ENCODE results near the gene FAM209A. TPM values are rescaled to one million over a fixed set of nuclear protein-coding genes. Genes with fewer than 3 reads are reported as not detected.

Gene FAM209A
- polyA plus RNA-seq, 3 donors: 0.19 to 3.6 TPM; not detected in 1

GRCh38 chr20:56517641-56518040 lies 6.9 kb upstream of the FAM209A start:
- Histone ChIP-seq H3K4me1 (ENCODE audit: control insufficient read depth in 1 of 2, insufficient read depth in 2 of 2, low read length in 2 of 2) (no peaks in the 10 kb centered on the region), H3K79me2 (ENCODE audit: insufficient read depth, low read length) (no peaks in the 10 kb centered on the region), H3K4me3 (replicated peaks in 1 of 3; ENCODE audit: low read depth in 2 of 3, low read length in 3 of 3) (no peak overlapping the region), H3K9me3 (replicated peaks in 1 of 2; ENCODE audit: control insufficient read depth in 1 of 2, insufficient read depth in 1 of 2, low read length in 2 of 2) (peaks cover 35 to 38% of the 10 kb centered on the region in 2 donors), H3K36me3 (replicated peaks in 1 of 2; ENCODE audit: control insufficient read depth in 1 of 2, insufficient read depth in 2 of 2, low read length in 2 of 2) (peaks cover 77 to 89% of the 10 kb centered on the region in 2 donors), H2AFZ (ENCODE audit: insufficient read depth, low read depth, low read length, poor library complexity, severe bottlenecking) (no peak overlapping the region), H3K9ac (ENCODE audit: insufficient read depth, low read length, poor library complexity, severe bottlenecking) (no peak overlapping the region), H3K4me2 (replicated peaks; ENCODE audit: extremely low read depth, low read length, poor library complexity, severe bottlenecking) (no peak overlapping the region), H3K27ac (ENCODE audit: low read depth in 1 of 2, low read length in 2 of 2) (no peak overlapping the region), H4K20me1 (ENCODE audit: insufficient read depth, low read length) (peaks cover 7% of the 10 kb centered on the region), H3K27me3 (ENCODE audit: control insufficient read depth in 2 of 2, insufficient read depth in 2 of 2, low read length in 2 of 2) (no peaks in the 10 kb centered on the region)
- Mint-ChIP-seq H3K27ac (no peak overlapping the region), H3K4me3 (no peak overlapping the region), H3K4me1 (no peaks in the 10 kb centered on the region), H3K9me3 (peaks cover 34 to 40% (median 39%) of the 10 kb centered on the region in 7 donors), H3K27me3 (ENCODE audit: low read depth in 3 of 3) (peaks cover 0 to 1% (median 0%) of the 10 kb centered on the region in 3 donors), H3K36me3 (peaks cover 87 to 91% of the 10 kb centered on the region in 2 donors)
- no peak for TF ChIP-seq CTCF (IDR thresholded peaks at IDR 0.05)
- 96% methylated on average over 7 of the region's 8 CpGs for WGBS (ENCODE audit: insufficient coverage)
- DNase-seq: no peak
- intact Hi-C loops (cut with micrococcal nuclease): no loop called here

GRCh38 chr20:56518126-56518525 lies 6.4 kb upstream of the FAM209A start:
- H3K9me3 ChIP-seq (replicated peaks in 1 of 2; ENCODE audit: control insufficient read depth in 1 of 2, insufficient read depth in 1 of 2, low read length in 2 of 2): peaks cover 35 to 38% of the 10 kb centered on the region in 2 donors
- peaks cover 7% of the 10 kb centered on the region for H4K20me1 ChIP-seq (ENCODE audit: insufficient read depth, low read length)
- H3K27ac ChIP-seq (ENCODE audit: low read depth in 1 of 2, low read length in 2 of 2): no peak overlapping the region
- no peak overlapping the region for H3K4me3 Mint-ChIP-seq
- intact Hi-C loops (cut with micrococcal nuclease): no loop called here
- no peaks in the 10 kb centered on the region for H3K4me1 Mint-ChIP-seq
- no peak overlapping the region for H3K4me2 ChIP-seq (replicated peaks; ENCODE audit: extremely low read depth, low read length, poor library complexity, severe bottlenecking)
- H3K4me1 ChIP-seq (ENCODE audit: control insufficient read depth in 1 of 2, insufficient read depth in 2 of 2, low read length in 2 of 2): no peaks in the 10 kb centered on the region
- H3K9me3 Mint-ChIP-seq: peaks cover 34 to 40% (median 39%) of the 10 kb centered on the region in 7 donors
- H3K27me3 Mint-ChIP-seq (ENCODE audit: low read depth in 3 of 3): peaks cover 0 to 1% (median 0%) of the 10 kb centered on the region in 3 donors
- 97% methylated on average over 14 of the region's 14 CpGs for WGBS (ENCODE audit: insufficient coverage)
- H3K27ac Mint-ChIP-seq: no peak overlapping the region
- no peak for DNase-seq
- H3K27me3 ChIP-seq (ENCODE audit: control insufficient read depth in 2 of 2, insufficient read depth in 2 of 2, low read length in 2 of 2): no peaks in the 10 kb centered on the region
- H3K36me3 ChIP-seq (replicated peaks in 1 of 2; ENCODE audit: control insufficient read depth in 1 of 2, insufficient read depth in 2 of 2, low read length in 2 of 2): peaks cover 73 to 84% of the 10 kb centered on the region in 2 donors
- no peaks in the 10 kb centered on the region for H3K79me2 ChIP-seq (ENCODE audit: insufficient read depth, low read length)
- H3K9ac ChIP-seq (ENCODE audit: insufficient read depth, low read length, poor library complexity, severe bottlenecking): no peak overlapping the region
- no peak for TF ChIP-seq CTCF (IDR thresholded peaks at IDR 0.05)
- no peak overlapping the region for H2AFZ ChIP-seq (ENCODE audit: insufficient read depth, low read depth, low read length, poor library complexity, severe bottlenecking)
- H3K36me3 Mint-ChIP-seq: peaks cover 82 to 86% of the 10 kb centered on the region in 2 donors
- no peak overlapping the region for H3K4me3 ChIP-seq (replicated peaks in 1 of 3; ENCODE audit: low read depth in 2 of 3, low read length in 3 of 3)

Measured in CD14-positive monocyte (primary cell).